Testis (tissue), 2 donors: ENCODE measurements around the gene FUCA1.

ENCODE experiments used
- CTCF ChIP-seq, 3 experiments: fragments of 450-650 bp in 2 of 3; fragments of 200-600 bp in 1 of 3; sonication (generic) in 1 of 3; IDR thresholded peaks; one replicate each; pipeline ENCODE4 v1.5.1; 2016 to 2019; ENCODE audit warnings: antibody characterized with exemption in 3 of 3, mild to moderate bottlenecking in 2 of 3, moderate library complexity in 1 of 3
- POLR2A ChIP-seq: fragments of 450-650 bp; IDR thresholded peaks from one replicate; pipeline ENCODE4 v1.6.1; 2017; ENCODE audit warnings: antibody characterized with exemption, mild to moderate bottlenecking, moderate library complexity

GRCh38 chr1:23816906-23817305 is 51.2 kb downstream of the FUCA1 start:
- TF ChIP-seq CTCF (IDR thresholded peaks at IDR 0.05) (no peak), POLR2A (no peak)
